Spleen (tissue), 11 donors: Measurements from ENCODE around the gene MYL2. TPM values are rescaled to one million over a fixed set of nuclear protein-coding genes. Genes with fewer than 3 reads are reported as not detected.

ENCODE experiments used
- DNase-seq: peaks from one replicate; pipeline ENCODE4 v3.0.0-alpha.2; 2020
- H3K27ac ChIP-seq, 8 donors: fragments of 200-600 bp; sonication (generic) in 7 of 8; 1 replicate in 4 of 8; 2 replicates in 4 of 8; pipeline versions ENCODE4 v1.5.0 to v1.8.0; 2016 to 2021; ENCODE audit warnings: inconsistent platforms in 4 of 8, mild to moderate bottlenecking in 4 of 8, moderate library complexity in 1 of 8
- H3K27me3 ChIP-seq, 7 donors: fragments of 200-600 bp; sonication (generic) in 6 of 7; replicated peaks in 1 of 7; 1 replicate in 4 of 7; 2 replicates in 3 of 7; pipeline versions ENCODE4 v1.5.0 to v1.8.0; 2016 to 2021; ENCODE audit warnings: inconsistent platforms in 3 of 7, mild to moderate bottlenecking in 1 of 7
- H3K36me3 ChIP-seq, 6 donors: fragments of 200-600 bp; sonication (generic) in 5 of 6; 1 replicate in 4 of 6; 2 replicates in 2 of 6; pipeline versions ENCODE4 v1.5.0 to v1.8.0; 2016 to 2021; ENCODE audit warnings: inconsistent platforms in 2 of 6
- H3K4me1 ChIP-seq, 6 donors: fragments of 200-600 bp; sonication (generic) in 5 of 6; 1 replicate in 3 of 6; 2 replicates in 3 of 6; pipeline versions ENCODE4 v1.5.0 to v1.8.0; 2016 to 2021; ENCODE audit warnings: inconsistent platforms in 3 of 6
- H3K4me3 ChIP-seq, 8 donors: fragments of 200-600 bp; sonication (generic) in 7 of 8; 1 replicate in 4 of 8; 2 replicates in 4 of 8; pipeline versions ENCODE4 v1.5.0 to v1.8.0; 2016 to 2021; ENCODE audit warnings: inconsistent platforms in 4 of 8, mild to moderate bottlenecking in 4 of 8, moderate library complexity in 2 of 8
- H3K9me3 ChIP-seq, 8 donors: fragments of 200-600 bp; sonication (generic) in 7 of 8; 1 replicate in 4 of 8; 2 replicates in 4 of 8; pipeline versions ENCODE4 v1.5.0 to v1.8.0; 2016 to 2021; ENCODE audit warnings: inconsistent platforms in 4 of 8
- POLR2A ChIP-seq, 3 donors: fragments of 450-650 bp; IDR thresholded peaks; one replicate each; pipeline ENCODE4 v1.5.1; 2017; ENCODE audit warnings: antibody characterized with exemption in 3 of 3, mild to moderate bottlenecking in 1 of 3
- POLR2AphosphoS5 ChIP-seq, 3 donors: sonication (generic); formaldehyde crosslinking; IDR thresholded peaks; one replicate each; pipeline ENCODE4 v1.5.1; 2017; ENCODE audit warnings: antibody characterized with exemption in 3 of 3
- WGBS, 5 donors: extraction: QIAGEN DNeasy Blood & Tissue Kit in 3 of 5; methylation state at CpG; one replicate each; pipeline versions ENCODE4 v1.1.5 to v1.1.7; 2013 to 2018; 5-methylcytosine and 5-hydroxymethylcytosine counted together
- intact Hi-C: fragments of 100-400 bp; cut with DNase I; formaldehyde crosslinking; loops from one replicate; pipeline ENCODE4 v1.15.0; 2023; ENCODE audit warnings: low total_unique reads
- polyA plus RNA-seq, 3 donors: library from polyadenylated mRNA; stranded (reverse); fragments of 200-250 nt; gene quantifications; one replicate each; pipeline ENCODE4 v1.2.1, GENCODE V29; 2013
- total RNA-seq, 7 donors: library from RNA; depleted of rRNA in 3 of 7; stranded (reverse); fragments of >200 nt in 3 of 7; fragmentation: NEBNext Ultra II Directional in 4 of 7; extraction: Animal tissue kit (Norgen Biotek cat#: 25700) in 4 of 7; gene quantifications; one replicate each; pipeline versions ENCODE4 v1.1.0 to v1.2.1, GENCODE V29; 2016 to 2021
- TF ChIP-seq, protein P1 (sequence below), 11 experiments: fragments of 200-600 bp in 7 of 11; fragments of 450-650 bp in 4 of 11; sonication (generic) in 4 of 11; IDR thresholded peaks in 8 of 11; conservative IDR thresholded peaks in 3 of 11; 1 replicate in 7 of 11; 2 replicates in 4 of 11; pipeline versions ENCODE4 v1.4.0 to v1.8.0; 2016 to 2021; ENCODE audit warnings: antibody characterized with exemption in 11 of 11, inconsistent platforms in 4 of 11, mild to moderate bottlenecking in 1 of 11
- donor health status: healthy with polysubstance abuse.
- donor health status: DM: no; HTN: no; CAD: no; lungs with moderate emphysema.
- donor health status: DM: no; HTN: no; CAD: no.
- donor health status: Bipolar disorder and iron deficiency.
- donor health status: healthy.
- donor health status: DM: no; HTN: no; CAD: no.
- donor health status: DM: yes; HTN: yes; CAD: no.

MYL2 gene
- total and polyA plus RNA-seq, 10 donors = 1.2 to 8.5 (median 1.3) TPM; not detected in 7

DNA sequence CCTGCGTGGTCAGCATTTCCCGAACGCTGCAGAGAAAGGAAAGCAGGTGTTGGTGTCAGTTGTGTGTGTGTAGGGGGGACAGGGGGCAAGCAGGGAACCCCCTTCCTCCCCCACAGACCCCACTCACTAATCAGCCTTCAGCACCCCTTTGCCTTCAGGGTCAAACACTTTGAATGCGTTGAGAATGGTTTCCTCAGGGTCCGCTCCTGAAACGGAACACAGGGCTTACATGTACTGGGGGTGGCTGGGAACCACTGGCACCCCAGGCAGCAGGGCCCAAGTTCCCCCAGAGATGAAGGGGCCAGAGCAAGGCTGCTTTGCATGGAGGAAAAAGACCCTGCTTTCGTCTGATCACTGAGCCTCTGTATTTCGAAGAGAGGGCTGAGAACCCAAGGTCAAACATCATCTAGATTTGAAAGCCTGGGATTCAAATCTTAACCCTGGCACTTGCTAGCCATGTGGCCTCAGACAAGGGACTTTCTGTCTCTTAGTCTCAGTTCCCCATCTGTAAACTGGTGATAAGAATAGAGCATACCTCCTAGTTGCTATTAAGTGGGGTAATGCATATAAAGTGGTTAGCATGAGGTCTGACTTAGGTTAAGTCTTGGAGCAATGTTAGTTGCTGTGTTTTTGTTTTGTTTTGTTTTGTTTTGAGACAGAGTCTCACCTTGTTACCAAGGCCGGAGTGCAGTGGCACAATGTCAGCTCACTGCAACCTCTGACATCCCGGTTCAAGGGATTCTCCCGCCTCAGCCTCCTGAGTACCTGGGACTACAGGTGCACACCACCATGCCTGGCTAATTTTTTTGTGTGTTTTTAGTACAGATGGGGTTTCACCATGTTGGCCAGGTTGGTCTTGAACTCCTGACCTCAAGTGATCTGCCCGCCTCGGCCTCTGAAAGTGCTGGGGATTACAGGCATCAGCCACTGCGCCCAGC lies 7.0 kb downstream of the MYL2 start:
- Histone ChIP-seq H3K4me1 (peaks cover 0 to 21% (median 10%) of the 10 kb centered on the region in 6 donors), H3K4me3 (no peak overlapping the region), H3K27ac (peak overlapping the region in 7 of 8 donors; percentile 4 to 84 (median 55)), H3K9me3 (no peaks in the 10 kb centered on the region), H3K36me3 (no peaks in the 10 kb centered on the region), H3K27me3 (no peaks in the 10 kb centered on the region)
- TF ChIP-seq POLR2A (IDR thresholded peaks at IDR 0.05) (no peak), POLR2AphosphoS5 (IDR thresholded peaks at IDR 0.05) (no peak)
- TF ChIP-seq, protein P1, sequence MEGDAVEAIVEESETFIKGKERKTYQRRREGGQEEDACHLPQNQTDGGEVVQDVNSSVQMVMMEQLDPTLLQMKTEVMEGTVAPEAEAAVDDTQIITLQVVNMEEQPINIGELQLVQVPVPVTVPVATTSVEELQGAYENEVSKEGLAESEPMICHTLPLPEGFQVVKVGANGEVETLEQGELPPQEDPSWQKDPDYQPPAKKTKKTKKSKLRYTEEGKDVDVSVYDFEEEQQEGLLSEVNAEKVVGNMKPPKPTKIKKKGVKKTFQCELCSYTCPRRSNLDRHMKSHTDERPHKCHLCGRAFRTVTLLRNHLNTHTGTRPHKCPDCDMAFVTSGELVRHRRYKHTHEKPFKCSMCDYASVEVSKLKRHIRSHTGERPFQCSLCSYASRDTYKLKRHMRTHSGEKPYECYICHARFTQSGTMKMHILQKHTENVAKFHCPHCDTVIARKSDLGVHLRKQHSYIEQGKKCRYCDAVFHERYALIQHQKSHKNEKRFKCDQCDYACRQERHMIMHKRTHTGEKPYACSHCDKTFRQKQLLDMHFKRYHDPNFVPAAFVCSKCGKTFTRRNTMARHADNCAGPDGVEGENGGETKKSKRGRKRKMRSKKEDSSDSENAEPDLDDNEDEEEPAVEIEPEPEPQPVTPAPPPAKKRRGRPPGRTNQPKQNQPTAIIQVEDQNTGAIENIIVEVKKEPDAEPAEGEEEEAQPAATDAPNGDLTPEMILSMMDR (IDR thresholded peaks at IDR 0.05 in 8 of 11, conservative IDR thresholded peaks at IDR 0.05 in 3 of 11) = no peak
- WGBS, 5 donors = 62 to 76% (median 69%) methylated on average over 13 to 14 of the region's 14 CpGs
- no peak for DNase-seq
- intact Hi-C loops = no loop called here

- Histone ChIP-seq H3K4me3 (no peak overlapping the region), H3K4me1 (peaks cover 0 to 21% (median 10%) of the 10 kb centered on the region in 6 donors), H3K36me3 (no peaks in the 10 kb centered on the region), H3K9me3 (no peaks in the 10 kb centered on the region), H3K27me3 (no peaks in the 10 kb centered on the region), H3K27ac (no peak overlapping the region)
- no peak for DNase-seq
- 82 to 87% (median 85%) methylated on average over 6 of the region's 6 CpGs for WGBS, 5 donors
- TF ChIP-seq POLR2AphosphoS5 (IDR thresholded peaks at IDR 0.05) (no peak), POLR2A (IDR thresholded peaks at IDR 0.05) (no peak)
- TF ChIP-seq, protein P1 (IDR thresholded peaks at IDR 0.05 in 8 of 11, conservative IDR thresholded peaks at IDR 0.05 in 3 of 11) = no peak
- intact Hi-C loops = no loop called here
These were observed 8.1 kb downstream of the MYL2 start for GRCh38 chr12:110912263-110912662.

DNA sequence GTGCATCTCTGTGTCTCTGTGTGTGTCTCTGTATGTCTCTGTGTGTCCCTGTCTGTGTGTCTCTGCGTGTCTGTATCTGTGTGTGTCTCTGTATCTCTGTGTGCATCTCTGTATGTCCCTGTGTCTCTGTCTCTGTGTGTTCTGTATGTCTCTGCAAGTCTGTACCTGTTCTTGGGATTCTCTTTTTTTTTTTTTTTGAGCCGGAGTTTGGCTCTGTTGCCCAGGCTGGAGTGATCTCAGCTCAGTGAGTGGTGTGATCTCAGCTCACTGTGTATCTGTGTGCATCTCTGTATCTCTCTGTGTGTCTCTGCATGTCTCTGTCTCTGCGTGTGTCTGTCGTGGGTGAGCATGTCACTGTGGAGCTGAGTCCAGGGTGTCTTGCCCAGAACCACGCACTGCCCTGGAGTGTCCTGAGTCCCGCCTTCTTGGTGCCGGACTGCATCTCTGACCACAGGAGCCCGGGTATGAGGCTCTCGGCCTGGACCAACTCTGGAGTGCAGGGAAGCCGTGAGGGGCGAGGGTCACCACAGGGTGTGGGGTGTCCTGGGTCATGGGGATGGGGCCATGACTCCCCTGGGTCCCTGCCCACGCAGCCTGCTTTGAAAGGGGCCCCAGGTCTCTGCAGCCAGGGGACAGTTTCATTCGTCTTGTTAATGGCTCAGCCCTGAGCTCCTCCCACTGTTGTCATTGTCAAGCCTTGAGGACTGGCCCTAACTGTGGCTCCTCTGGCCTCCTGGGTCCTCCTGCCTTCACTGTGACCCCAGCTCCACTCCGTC lies 11.8 kb downstream of the MYL2 start:
- H3K27ac ChIP-seq = no peak overlapping the region
- no peak for DNase-seq
- intact Hi-C loops = no loop called here
- H3K27me3 ChIP-seq = no peaks in the 10 kb centered on the region
- no peaks in the 10 kb centered on the region for H3K9me3 ChIP-seq
- WGBS, 5 donors = 70 to 82% (median 75%) methylated on average over 9 to 14 of the region's 14 CpGs
- H3K4me3 ChIP-seq = no peak overlapping the region
- peaks cover 0 to 25% (median 9%) of the 10 kb centered on the region in 6 donors for H3K4me1 ChIP-seq
- TF ChIP-seq, protein P1 (IDR thresholded peaks at IDR 0.05 in 8 of 11, conservative IDR thresholded peaks at IDR 0.05 in 3 of 11) = no peak
- H3K36me3 ChIP-seq = no peaks in the 10 kb centered on the region

- Histone ChIP-seq H3K4me3 (no peak overlapping the region), H3K36me3 (no peaks in the 10 kb centered on the region), H3K9me3 (no peaks in the 10 kb centered on the region), H3K27ac (no peak overlapping the region), H3K4me1 (peaks cover 0 to 15% (median 2%) of the 10 kb centered on the region in 6 donors), H3K27me3 (no peaks in the 10 kb centered on the region)
- 63 to 74% (median 64%) methylated on average over 8 of the region's 8 CpGs for WGBS, 5 donors
- TF ChIP-seq POLR2AphosphoS5 (IDR thresholded peaks at IDR 0.05) = no peak
- TF ChIP-seq, protein P1 (IDR thresholded peaks at IDR 0.05 in 8 of 11, conservative IDR thresholded peaks at IDR 0.05 in 3 of 11) = no peak
- no peak for TF ChIP-seq POLR2A (IDR thresholded peaks at IDR 0.05)
- intact Hi-C loops = no loop called here
- DNase-seq = no peak
These were observed 12.8 kb downstream of the MYL2 start for GRCh38 chr12:110907583-110907982.
